ENCODE data around the gene AHSG. TPM values are rescaled to one million over a fixed set of nuclear protein-coding genes. Genes with fewer than 3 reads are reported as not detected.

AHSG gene
- total RNA-seq, 4 donors from 2014 or later = not detected

DNA sequence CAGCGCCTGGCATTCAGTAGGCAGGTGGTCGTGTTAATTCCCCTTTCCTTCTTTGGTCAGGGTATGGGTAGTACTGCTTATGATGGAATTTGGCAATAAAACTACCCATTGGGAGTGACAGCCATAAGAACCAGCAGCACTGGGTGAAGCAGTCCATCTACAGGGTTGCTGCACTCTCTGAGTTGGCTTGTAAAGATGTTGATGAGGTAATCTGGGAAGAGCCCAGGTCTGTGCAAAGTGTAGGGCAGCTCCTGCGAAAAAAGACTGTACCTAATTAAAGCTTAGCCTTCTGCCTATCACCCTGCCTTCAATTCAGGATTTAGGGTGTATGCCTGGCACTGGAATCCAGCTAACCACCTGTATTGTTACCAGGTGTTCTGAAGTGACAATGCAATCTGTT, 22.7 kb downstream of the AHSG start:
- DNase-seq = no peak
- Histone ChIP-seq H3K4me3 (no peak overlapping the region), H3K4me1 (no peaks in the 10 kb centered on the region), H3K27me3 (no peaks in the 10 kb centered on the region), H3K36me3 (no peaks in the 10 kb centered on the region), H3K27ac (no peak overlapping the region), H3K9me3 (no peaks in the 10 kb centered on the region)
- TF ChIP-seq, protein P1, sequence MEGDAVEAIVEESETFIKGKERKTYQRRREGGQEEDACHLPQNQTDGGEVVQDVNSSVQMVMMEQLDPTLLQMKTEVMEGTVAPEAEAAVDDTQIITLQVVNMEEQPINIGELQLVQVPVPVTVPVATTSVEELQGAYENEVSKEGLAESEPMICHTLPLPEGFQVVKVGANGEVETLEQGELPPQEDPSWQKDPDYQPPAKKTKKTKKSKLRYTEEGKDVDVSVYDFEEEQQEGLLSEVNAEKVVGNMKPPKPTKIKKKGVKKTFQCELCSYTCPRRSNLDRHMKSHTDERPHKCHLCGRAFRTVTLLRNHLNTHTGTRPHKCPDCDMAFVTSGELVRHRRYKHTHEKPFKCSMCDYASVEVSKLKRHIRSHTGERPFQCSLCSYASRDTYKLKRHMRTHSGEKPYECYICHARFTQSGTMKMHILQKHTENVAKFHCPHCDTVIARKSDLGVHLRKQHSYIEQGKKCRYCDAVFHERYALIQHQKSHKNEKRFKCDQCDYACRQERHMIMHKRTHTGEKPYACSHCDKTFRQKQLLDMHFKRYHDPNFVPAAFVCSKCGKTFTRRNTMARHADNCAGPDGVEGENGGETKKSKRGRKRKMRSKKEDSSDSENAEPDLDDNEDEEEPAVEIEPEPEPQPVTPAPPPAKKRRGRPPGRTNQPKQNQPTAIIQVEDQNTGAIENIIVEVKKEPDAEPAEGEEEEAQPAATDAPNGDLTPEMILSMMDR (IDR thresholded peaks at IDR 0.05) = no peak

- TF ChIP-seq, protein P1 (IDR thresholded peaks at IDR 0.05) = no peak
- no peak for TF ChIP-seq POLR2A (IDR thresholded peaks at IDR 0.05)
- no peak for DNase-seq
- no peak overlapping the region for H3K4me3 ChIP-seq
- H3K36me3 ChIP-seq = no peaks in the 10 kb centered on the region
- H3K9me3 ChIP-seq = no peaks in the 10 kb centered on the region
- no peaks in the 10 kb centered on the region for H3K27me3 ChIP-seq
- no peaks in the 10 kb centered on the region for H3K4me1 ChIP-seq
- no peak overlapping the region for H3K27ac ChIP-seq
Observed at GRCh38 chr3:186636536-186636935, 23.7 kb downstream of the AHSG start.

DNA sequence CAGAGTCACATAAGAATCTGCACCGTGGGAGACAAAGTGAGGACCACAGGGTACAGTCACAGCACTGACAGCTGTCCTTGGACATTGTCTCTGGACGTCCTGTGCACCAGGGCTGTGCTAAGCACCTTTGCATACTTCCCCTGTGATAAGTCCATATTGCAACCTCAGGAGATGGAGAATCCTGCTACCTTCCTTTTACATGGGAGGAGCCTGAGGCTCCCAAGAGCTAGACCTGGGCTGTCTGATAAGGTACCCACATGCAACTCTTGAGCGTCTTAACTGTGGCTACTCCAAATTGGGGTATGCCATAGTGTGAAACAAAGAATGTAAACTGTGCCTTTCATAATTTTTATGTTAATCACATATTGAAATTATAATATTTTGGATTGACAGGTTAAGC, 24.8 kb downstream of the AHSG start:
- Histone ChIP-seq H3K4me1 (no peaks in the 10 kb centered on the region), H3K36me3 (no peaks in the 10 kb centered on the region), H3K27me3 (no peaks in the 10 kb centered on the region), H3K4me3 (no peak overlapping the region), H3K27ac (no peak overlapping the region), H3K9me3 (no peaks in the 10 kb centered on the region)
- no peak for DNase-seq
- TF ChIP-seq POLR2A (IDR thresholded peaks at IDR 0.05) = no peak
- TF ChIP-seq, protein P1 (IDR thresholded peaks at IDR 0.05) = no peak

GRCh38 chr3:186638259-186638658, 25.4 kb downstream of the AHSG start:
- Histone ChIP-seq H3K9me3 (no peaks in the 10 kb centered on the region), H3K4me1 (no peaks in the 10 kb centered on the region), H3K27me3 (no peaks in the 10 kb centered on the region), H3K36me3 (no peaks in the 10 kb centered on the region), H3K27ac (no peak overlapping the region), H3K4me3 (no peak overlapping the region)
- DNase-seq = no peak
- TF ChIP-seq POLR2A (IDR thresholded peaks at IDR 0.05) = no peak
- TF ChIP-seq, protein P1 (IDR thresholded peaks at IDR 0.05) = no peak

- Histone ChIP-seq H3K9me3 (no peaks in the 10 kb centered on the region), H3K27me3 (no peaks in the 10 kb centered on the region), H3K4me3 (no peak within 1 kb of the TSS), H3K27ac (no peak within 1 kb of the TSS), H3K36me3 (no peaks in the 10 kb centered on the region), H3K4me1 (no peaks in the 10 kb centered on the region)
- no peak for TF ChIP-seq POLR2A (IDR thresholded peaks at IDR 0.05)
- TF ChIP-seq, protein P1 (IDR thresholded peaks at IDR 0.05) = no peak
- no peak for DNase-seq
Observed at GRCh38 chr3:186639778-186640472, 27.1 kb downstream of the AHSG start, which contains the start of gene FETUB. Gene FETUB, plus strand, starts transcription at chr3:186640399. Its CDS starts 62 bp downstream, at chr3:186640461.

DNA sequence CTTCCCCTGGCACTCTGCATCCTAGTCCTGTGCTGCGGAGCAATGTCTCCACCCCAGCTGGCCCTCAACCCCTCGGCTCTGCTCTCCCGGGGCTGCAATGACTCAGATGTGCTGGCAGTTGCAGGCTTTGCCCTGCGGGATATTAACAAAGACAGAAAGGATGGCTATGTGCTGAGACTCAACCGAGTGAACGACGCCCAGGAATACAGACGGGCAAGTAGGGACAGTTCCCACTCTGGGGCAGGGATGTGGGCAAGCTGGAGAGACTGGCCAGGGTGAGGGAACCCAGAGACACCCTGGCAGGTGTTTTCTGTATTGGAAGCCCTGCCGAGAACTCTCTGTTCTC, 27.6 kb downstream of the AHSG start:
- Histone ChIP-seq H3K9me3 (no peaks in the 10 kb centered on the region), H3K4me3 (no peak overlapping the region), H3K27me3 (no peaks in the 10 kb centered on the region), H3K4me1 (no peaks in the 10 kb centered on the region), H3K27ac (no peak overlapping the region), H3K36me3 (no peaks in the 10 kb centered on the region)
- no peak for DNase-seq
- TF ChIP-seq, protein P1 (IDR thresholded peaks at IDR 0.05) = no peak
- no peak for TF ChIP-seq POLR2A (IDR thresholded peaks at IDR 0.05)

Measured in Peyer's patch (tissue), 4 donors.